NCI-H1694 (cell line): ENCODE data around the gene GEMIN2.
"Not testable (repeated sequence)": the region's sequence is repeated elsewhere in the genome, so short reads cannot be mapped to it uniquely, and the experiment has no call there.

ENCODE experiments used
- DNase-seq: peaks from one replicate; lab custom pipeline; 2025; lab: John Stamatoyannopoulos, UW

GEMIN2 gene

GRCh38 chr14:39114073-39114838, at the start of gene GEMIN2:
TSS of gene GEMIN2 (plus strand) at chr14:39114323. CDS start at chr14:39114339, 16 bp downstream.
- DNase-seq: peak; percentile 97

GRCh38 chr14:39069169-39069805, 44.8 kb upstream of the GEMIN2 start:
- not testable (repeated sequence) for DNase-seq

DNA sequence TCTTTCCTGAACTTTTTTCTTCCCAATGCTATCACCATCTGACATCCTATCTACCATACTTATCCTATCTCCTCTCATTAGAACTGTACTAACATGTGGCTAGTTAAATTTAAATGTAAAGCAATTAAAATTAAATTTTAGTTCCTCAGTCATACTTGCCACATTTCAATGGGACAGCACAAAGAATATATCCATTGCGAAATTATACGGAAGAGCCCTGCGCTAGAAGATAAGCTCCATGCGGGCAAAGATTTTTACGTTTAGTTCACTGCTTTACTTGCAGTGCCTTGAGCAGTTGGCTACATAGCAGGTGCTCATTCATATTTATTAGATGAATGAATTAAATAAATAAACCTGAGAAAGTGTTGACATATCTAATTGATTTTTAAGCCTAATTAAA, 44.2 kb upstream of the GEMIN2 start:
- no peak for DNase-seq

GRCh38 chr14:39071096-39071495, 43.0 kb upstream of the GEMIN2 start:
- no peak for DNase-seq

DNA sequence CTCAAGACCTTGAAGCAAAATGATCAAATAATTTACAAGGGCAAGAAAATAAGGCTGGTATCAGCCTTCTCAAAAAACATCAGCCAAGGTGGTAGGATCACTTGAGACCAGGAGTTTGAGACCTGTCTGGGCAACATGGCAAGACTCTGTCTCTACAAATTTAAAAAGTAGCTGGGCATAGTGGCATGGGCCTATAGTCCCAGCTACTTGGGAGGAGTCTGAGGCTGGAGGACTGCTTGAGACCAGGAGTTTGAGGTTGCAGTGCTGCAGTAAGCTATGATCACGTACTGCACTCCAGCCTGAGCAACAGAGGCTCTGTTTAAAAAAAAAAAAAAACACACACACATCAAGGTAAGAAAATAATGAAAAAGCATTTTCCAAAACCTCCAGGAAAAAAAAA, 33.2 kb upstream of the GEMIN2 start:
- DNase-seq: no peak

DNA sequence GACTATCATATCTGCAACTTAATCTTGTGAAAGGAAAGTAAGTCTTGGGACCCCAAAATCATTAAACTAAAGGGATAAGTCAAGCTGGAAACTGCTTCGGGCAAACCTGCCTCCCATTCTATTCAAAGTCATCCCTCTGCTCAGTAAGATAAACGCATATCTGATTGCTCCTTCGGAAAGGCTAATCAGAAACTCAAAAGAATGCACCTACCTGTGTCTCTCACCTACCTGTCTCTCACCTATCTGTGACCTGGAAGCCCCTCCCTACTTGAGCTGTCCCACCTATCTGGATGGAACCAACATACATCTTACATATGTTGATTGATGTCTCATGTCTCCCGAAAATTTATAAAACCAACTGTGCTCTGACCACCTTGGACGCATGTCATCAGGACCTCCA, 31.0 kb upstream of the GEMIN2 start:
- DNase-seq: no peak

DNA sequence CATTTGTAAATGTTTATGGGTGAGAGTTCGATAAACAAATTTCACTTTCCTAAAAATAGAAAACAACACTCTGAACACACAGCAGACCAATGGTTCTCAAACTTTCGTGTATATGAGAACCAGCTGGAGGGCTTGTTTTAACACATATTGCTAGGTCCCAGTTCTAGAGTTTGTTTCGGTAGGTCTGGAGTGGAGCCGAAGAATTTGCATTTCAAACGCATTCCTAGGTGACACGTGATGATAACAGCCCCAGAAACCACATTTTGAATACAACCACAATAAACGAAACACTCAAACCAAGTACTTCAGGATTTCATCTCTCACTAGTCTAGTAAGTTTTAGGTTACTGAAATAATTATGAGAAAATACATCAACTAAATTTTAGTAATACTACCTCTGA, 28.2 kb upstream of the GEMIN2 start:
- DNase-seq: no peak

DNA sequence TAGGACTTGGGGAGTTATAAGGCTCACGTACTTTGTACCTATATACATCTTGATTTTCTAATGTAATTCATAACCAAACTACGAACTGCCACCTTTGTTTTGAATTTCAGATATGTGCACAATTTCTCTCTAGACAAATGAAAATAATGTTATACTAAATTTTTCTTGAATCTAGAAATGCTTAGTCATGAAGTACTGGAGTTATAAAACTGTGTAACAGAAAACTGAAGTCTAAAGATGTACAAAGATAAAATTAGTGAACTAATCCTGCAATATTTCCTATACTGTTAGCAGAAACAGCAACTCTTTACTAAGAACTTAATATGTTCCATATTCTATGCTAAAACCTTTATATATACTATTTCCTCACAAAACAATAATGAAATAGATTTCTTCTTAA, 26.6 kb upstream of the GEMIN2 start:
- DNase-seq: no peak

- DNase-seq: no peak
These were observed 23.5 kb upstream of the GEMIN2 start for GRCh38 chr14:39090548-39091111.

- DNase-seq: no peak
These were observed 22.4 kb upstream of the GEMIN2 start for GRCh38 chr14:39091716-39092115.

- DNase-seq: no peak
These were observed 19.6 kb upstream of the GEMIN2 start for GRCh38 chr14:39094515-39094914.

DNA sequence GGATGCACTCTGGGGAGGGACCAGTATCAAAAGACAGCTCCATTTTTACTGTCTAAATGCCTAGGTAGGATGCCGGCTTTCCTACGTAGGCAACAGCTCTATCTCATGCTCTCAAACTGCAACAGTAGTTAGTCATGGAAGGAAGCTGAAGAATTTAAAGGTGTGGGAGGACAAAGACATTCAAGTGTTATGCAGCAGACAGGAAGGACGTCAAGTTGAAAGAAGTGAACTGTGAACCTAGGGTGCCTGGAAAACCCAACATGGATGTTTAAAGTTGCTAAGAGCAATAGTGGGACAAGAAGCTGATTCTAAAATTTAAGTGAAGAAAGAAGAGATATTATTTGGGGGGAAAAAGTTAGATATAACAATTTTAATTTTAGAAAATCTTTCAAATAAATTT, 17.0 kb upstream of the GEMIN2 start:
- no peak for DNase-seq

GRCh38 chr14:39099215-39099614, 14.9 kb upstream of the GEMIN2 start:
- DNase-seq: not testable (repeated sequence)

DNA sequence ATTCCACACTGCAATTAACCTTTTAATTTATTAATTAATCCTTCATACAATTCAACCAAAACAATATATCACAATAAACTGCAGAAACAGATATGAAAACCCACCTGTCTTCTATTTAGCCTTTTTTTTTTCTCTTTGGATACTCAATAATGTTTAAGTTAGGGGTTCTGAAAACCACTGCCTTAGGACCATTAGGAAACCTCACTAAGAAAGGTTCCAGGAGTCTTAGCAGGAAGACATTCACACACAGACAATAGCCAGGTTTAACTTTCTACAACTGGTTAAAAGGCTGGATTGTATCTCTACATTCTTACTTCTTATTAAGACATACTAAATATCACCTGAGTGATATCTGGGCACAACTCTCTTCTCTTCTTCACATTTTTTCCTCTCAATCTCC, 14.4 kb upstream of the GEMIN2 start:
- DNase-seq: no peak

- DNase-seq: no peak
These were observed 11.7 kb upstream of the GEMIN2 start for GRCh38 chr14:39102265-39102968.

DNA sequence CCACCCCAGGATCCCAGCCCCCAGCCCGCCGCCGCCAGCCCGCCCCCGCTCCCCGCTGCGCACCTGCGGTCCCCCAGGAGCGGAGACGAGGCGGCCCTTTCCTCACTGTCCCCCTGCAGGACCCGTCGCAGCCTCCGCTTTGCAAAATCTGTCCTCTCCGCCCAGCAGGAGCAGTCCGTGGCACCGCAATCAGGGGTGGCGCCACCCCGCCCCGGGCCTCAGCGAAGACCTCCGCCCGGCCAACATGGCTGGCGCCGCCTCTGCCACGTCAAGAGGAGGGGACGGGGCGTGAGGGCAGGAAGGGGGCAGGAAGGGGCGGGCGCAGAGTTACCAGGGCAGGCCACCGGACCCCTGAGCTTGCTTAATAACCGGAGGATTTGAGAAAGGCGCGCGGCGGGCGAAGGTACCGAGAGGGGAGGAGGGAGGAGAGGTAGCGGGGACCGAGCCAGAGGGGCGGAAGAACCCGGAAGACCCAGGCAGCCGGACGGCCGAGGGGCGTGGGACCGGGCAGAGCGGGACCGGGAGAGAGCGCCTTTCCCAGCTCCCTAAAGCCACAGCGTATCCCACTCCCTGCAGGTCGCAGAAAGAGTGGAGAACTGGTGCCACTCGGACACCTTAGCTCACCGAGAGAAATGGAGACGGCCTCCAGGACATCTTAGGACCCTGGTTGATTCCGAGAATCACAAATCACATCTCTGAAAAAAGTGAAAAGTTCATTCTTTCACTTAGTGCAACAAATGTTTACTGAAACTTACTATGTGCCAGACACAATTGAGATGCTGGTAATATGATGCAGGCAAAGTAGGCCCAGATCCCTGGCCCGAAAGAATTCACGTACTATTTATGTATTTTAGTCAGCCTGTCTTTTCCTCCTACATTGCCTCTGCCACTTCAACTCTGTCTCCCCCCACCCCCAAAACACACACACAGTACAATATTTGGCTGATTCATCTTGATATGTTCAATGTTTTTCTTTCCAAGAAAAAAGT, 10.9 kb upstream of the GEMIN2 start, which contains the start of gene SEC23A:
Gene SEC23A, minus strand, starts transcription at position 267 of the 989 bp plus-strand sequence. CDS start 7,117 bp downstream, outside the sequence.
- DNase-seq: peak; percentile 62

- DNase-seq: not testable (repeated sequence)
These were observed 9.9 kb upstream of the GEMIN2 start for GRCh38 chr14:39104078-39104801.

- peak; percentile 42 for DNase-seq
These were observed 6.5 kb upstream of the GEMIN2 start for GRCh38 chr14:39107591-39107996.

DNA sequence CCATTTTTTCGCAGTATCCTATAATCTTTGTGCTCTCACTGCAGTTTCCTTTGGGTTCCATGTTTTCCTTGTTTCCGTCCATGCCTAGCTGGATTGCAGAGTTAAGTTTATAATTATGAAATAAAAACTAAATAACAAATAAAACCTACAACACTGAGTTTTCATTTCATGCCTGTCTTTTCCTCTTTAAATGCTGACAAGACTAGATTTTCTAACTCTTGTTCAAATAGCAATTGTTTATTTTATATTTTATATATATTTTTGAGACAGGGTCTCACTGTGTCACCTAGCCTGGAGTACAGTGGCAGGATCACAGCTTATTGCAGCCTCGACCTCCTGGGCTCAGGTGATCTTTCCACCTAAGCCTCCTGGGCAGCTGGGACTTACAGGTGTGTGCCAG, 5.3 kb upstream of the GEMIN2 start:
- no peak for DNase-seq

GRCh38 chr14:39109893-39110715, 4.0 kb upstream of the GEMIN2 start:
- no peak for DNase-seq
